AG09309 (cell line): ENCODE data around the gene CSTF2T.

ENCODE experiments used
- DNase-seq: peaks from one replicate; pipeline ENCODE4 v3.0.0-alpha.2; 2010; ENCODE audit warnings: low read depth
- H3K4me3 ChIP-seq: 2 replicates; pipeline ENCODE4 v1.5.1; 2011; ENCODE audit warnings: mild to moderate bottlenecking, low read depth, low read length, moderate library complexity; ENCODE audit not compliant: control insufficient read depth
- CTCF ChIP-seq: IDR thresholded peaks from 2 replicates; pipeline ENCODE4 v1.5.1; 2011; ENCODE audit warnings: mild to moderate bottlenecking, low read depth, low read length, inconsistent platforms; ENCODE audit not compliant: insufficient read depth, control insufficient read depth; ENCODE audit errors: missing control alignments

The CSTF2T gene

GRCh38 chr10:51708609-51709008 is 9.2 kb upstream of the CSTF2T start:
- no peak for DNase-seq
- TF ChIP-seq CTCF, result no peak
- no peak overlapping the region for H3K4me3 ChIP-seq

GRCh38 chr10:51707821-51708424 is 8.5 kb upstream of the CSTF2T start:
- TF ChIP-seq CTCF, result no peak
- no peak overlapping the region for H3K4me3 ChIP-seq
- no peak for DNase-seq

- TF ChIP-seq CTCF, result no peak
- no peak overlapping the region for H3K4me3 ChIP-seq
- DNase-seq, result no peak
Observed at GRCh38 chr10:51707392-51707791, 8.0 kb upstream of the CSTF2T start.

GRCh38 chr10:51706225-51706624 is 6.8 kb upstream of the CSTF2T start:
- no peak for TF ChIP-seq CTCF
- H3K4me3 ChIP-seq, result no peak overlapping the region
- peak; percentile 87 for DNase-seq

- TF ChIP-seq CTCF, result no peak
- no peak for DNase-seq
- no peak overlapping the region for H3K4me3 ChIP-seq
Observed at GRCh38 chr10:51705774-51706173, 6.4 kb upstream of the CSTF2T start.

- peak overlapping the region; percentile 74 for H3K4me3 ChIP-seq
- TF ChIP-seq CTCF, result no peak
- no peak for DNase-seq
Observed at GRCh38 chr10:51700228-51700817, 928 bp upstream of the CSTF2T start.
